ENCODE data around the gene SH3YL1.

Gene SH3YL1

GRCh38 chr2:210660-211059 is 53.2 kb downstream of the SH3YL1 start:
- DNase-seq (ENCODE audit: low read depth), result no peak
- H3K4me3 ChIP-seq (ENCODE audit: control insufficient read depth, low read depth, low read length), result no peak overlapping the region
- no peak for TF ChIP-seq CTCF (conservative IDR thresholded peaks at IDR 0.05; ENCODE audit: control insufficient read depth, insufficient read depth, low read depth, low read length)

- TF ChIP-seq CTCF (conservative IDR thresholded peaks at IDR 0.05; ENCODE audit: control insufficient read depth, insufficient read depth, low read depth, low read length), result no peak
- no peak for DNase-seq (ENCODE audit: low read depth)
- no peak overlapping the region for H3K4me3 ChIP-seq (ENCODE audit: control insufficient read depth, low read depth, low read length)
These were observed 54.4 kb downstream of the SH3YL1 start for GRCh38 chr2:209470-209869.

GRCh38 chr2:208335-208734 is 55.5 kb downstream of the SH3YL1 start:
- H3K4me3 ChIP-seq (ENCODE audit: control insufficient read depth, low read depth, low read length), result no peak overlapping the region
- TF ChIP-seq CTCF (conservative IDR thresholded peaks at IDR 0.05; ENCODE audit: control insufficient read depth, insufficient read depth, low read depth, low read length), result no peak
- no peak for DNase-seq (ENCODE audit: low read depth)

GRCh38 chr2:203984-204383 is 59.8 kb downstream of the SH3YL1 start:
- H3K4me3 ChIP-seq (ENCODE audit: control insufficient read depth, low read depth, low read length), result no peak overlapping the region
- DNase-seq (ENCODE audit: low read depth), result no peak
- no peak for TF ChIP-seq CTCF (conservative IDR thresholded peaks at IDR 0.05; ENCODE audit: control insufficient read depth, insufficient read depth, low read depth, low read length)

GRCh38 chr2:203401-203800 is 60.4 kb downstream of the SH3YL1 start:
- no peak for TF ChIP-seq CTCF (conservative IDR thresholded peaks at IDR 0.05; ENCODE audit: control insufficient read depth, insufficient read depth, low read depth, low read length)
- no peak for DNase-seq (ENCODE audit: low read depth)
- no peak overlapping the region for H3K4me3 ChIP-seq (ENCODE audit: control insufficient read depth, low read depth, low read length)

GRCh38 chr2:202945-203344 is 60.9 kb downstream of the SH3YL1 start:
- no peak overlapping the region for H3K4me3 ChIP-seq (ENCODE audit: control insufficient read depth, low read depth, low read length)
- no peak for DNase-seq (ENCODE audit: low read depth)
- no peak for TF ChIP-seq CTCF (conservative IDR thresholded peaks at IDR 0.05; ENCODE audit: control insufficient read depth, insufficient read depth, low read depth, low read length)

Measured in fibroblast of mammary gland (primary cell).